Coronary artery (tissue), 2 donors: ENCODE data around the gene FNDC5.

ENCODE experiments used
- DNase-seq: peaks from one replicate; pipeline ENCODE4 v3.0.0-alpha.2; 2017; ENCODE audit warnings: low spot score
- H3K27ac ChIP-seq, 2 donors: fragments of 200-600 bp; sonication (generic); one replicate each; pipeline ENCODE4 v1.5.1; 2016 to 2019
- H3K4me3 ChIP-seq: fragments of 200-600 bp; sonication (generic); 2 replicates; pipeline ENCODE4 v1.5.1; 2016; ENCODE audit warnings: mild to moderate bottlenecking, moderate library complexity
- TF ChIP-seq, protein P1 (sequence below): fragments of 200-600 bp; sonication (generic); IDR thresholded peaks from one replicate; pipeline ENCODE4 v1.5.1; 2019; ENCODE audit warnings: antibody characterized with exemption

The FNDC5 gene

GRCh38 chr1:32896451-32896850 is 25.7 kb upstream of the FNDC5 start:
- no peak for DNase-seq
- TF ChIP-seq, protein P1, sequence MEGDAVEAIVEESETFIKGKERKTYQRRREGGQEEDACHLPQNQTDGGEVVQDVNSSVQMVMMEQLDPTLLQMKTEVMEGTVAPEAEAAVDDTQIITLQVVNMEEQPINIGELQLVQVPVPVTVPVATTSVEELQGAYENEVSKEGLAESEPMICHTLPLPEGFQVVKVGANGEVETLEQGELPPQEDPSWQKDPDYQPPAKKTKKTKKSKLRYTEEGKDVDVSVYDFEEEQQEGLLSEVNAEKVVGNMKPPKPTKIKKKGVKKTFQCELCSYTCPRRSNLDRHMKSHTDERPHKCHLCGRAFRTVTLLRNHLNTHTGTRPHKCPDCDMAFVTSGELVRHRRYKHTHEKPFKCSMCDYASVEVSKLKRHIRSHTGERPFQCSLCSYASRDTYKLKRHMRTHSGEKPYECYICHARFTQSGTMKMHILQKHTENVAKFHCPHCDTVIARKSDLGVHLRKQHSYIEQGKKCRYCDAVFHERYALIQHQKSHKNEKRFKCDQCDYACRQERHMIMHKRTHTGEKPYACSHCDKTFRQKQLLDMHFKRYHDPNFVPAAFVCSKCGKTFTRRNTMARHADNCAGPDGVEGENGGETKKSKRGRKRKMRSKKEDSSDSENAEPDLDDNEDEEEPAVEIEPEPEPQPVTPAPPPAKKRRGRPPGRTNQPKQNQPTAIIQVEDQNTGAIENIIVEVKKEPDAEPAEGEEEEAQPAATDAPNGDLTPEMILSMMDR: no peak
- H3K27ac ChIP-seq: no peak overlapping the region
- no peak overlapping the region for H3K4me3 ChIP-seq

GRCh38 chr1:32895325-32896215 is 24.9 kb upstream of the FNDC5 start:
- Histone ChIP-seq H3K4me3 (no peak overlapping the region), H3K27ac (no peak overlapping the region)
- no peak for DNase-seq
- TF ChIP-seq, protein P1: no peak

GRCh38 chr1:32894681-32895080 is 24.0 kb upstream of the FNDC5 start:
- no peak for DNase-seq
- no peak overlapping the region for H3K4me3 ChIP-seq
- no peak overlapping the region for H3K27ac ChIP-seq
- TF ChIP-seq, protein P1: no peak

GRCh38 chr1:32894019-32894600 is 23.4 kb upstream of the FNDC5 start:
- DNase-seq: no peak
- TF ChIP-seq, protein P1: no peak
- H3K27ac ChIP-seq: no peak overlapping the region
- H3K4me3 ChIP-seq: peak overlapping the region; percentile 76

- DNase-seq: no peak
- H3K27ac ChIP-seq: no peak overlapping the region
- peak overlapping the region; percentile 76 for H3K4me3 ChIP-seq
- TF ChIP-seq, protein P1: no peak
Observed at GRCh38 chr1:32893198-32894018, 22.7 kb upstream of the FNDC5 start.

- TF ChIP-seq, protein P1: no peak
- Histone ChIP-seq H3K4me3 (peak overlapping the region; percentile 76), H3K27ac (no peak overlapping the region)
- no peak for DNase-seq
Observed at GRCh38 chr1:32892368-32893197, 21.9 kb upstream of the FNDC5 start.
